MCF 10A (cell line): ENCODE measurements around the gene ZNF500. TPM values are rescaled to one million over a fixed set of nuclear protein-coding genes. Genes with fewer than 3 reads are reported as not detected.

ENCODE experiments used
- BruUV-seq: library from RNA; stranded (reverse); fragments of 400-500 nt; replicated peaks from 2 replicates; lab custom pipeline; 2021; lab: Mats Ljungman, UMichigan
- CTCF ChIA-PET: fragments of 300-600 bp; sonication (Branson Sonifier 250); formaldehyde crosslinking; extraction: SDS; loops from one replicate; lab custom pipeline; 2021; ENCODE audit warnings: antibody characterized with exemption, inconsistent platforms; lab: Yijun Ruan, JAX
- POLR2A ChIA-PET: fragments of 300-600, 350-650 bp; sonication (Branson Sonifier 250); formaldehyde crosslinking; extraction: SDS; loops from one replicate; lab custom pipeline; 2020; ENCODE audit warnings: antibody characterized with exemption, inconsistent platforms; lab: Yijun Ruan, JAX
- DNase-seq: peaks from one replicate; pipeline ENCODE4 v3.0.0-alpha.2; 2018; ENCODE audit not compliant: unreplicated experiment
- H3K27ac Mint-ChIP-seq: one replicate; pipeline ENCODE4 v1.8.0; 2022; ENCODE audit warnings: mild to moderate bottlenecking, low read depth, mixed read lengths; ENCODE audit not compliant: unreplicated experiment
- H3K27me3 Mint-ChIP-seq: one replicate; pipeline ENCODE4 v1.8.0; 2022; ENCODE audit warnings: mixed read lengths; ENCODE audit not compliant: insufficient read depth, unreplicated experiment
- H3K36me3 Mint-ChIP-seq: one replicate; pipeline ENCODE4 v1.8.0; 2022; ENCODE audit warnings: mild to moderate bottlenecking, moderate library complexity, mixed read lengths; ENCODE audit not compliant: insufficient read depth, unreplicated experiment
- H3K4me1 Mint-ChIP-seq: one replicate; pipeline ENCODE4 v1.8.0; 2022; ENCODE audit warnings: mixed read lengths; ENCODE audit not compliant: insufficient read depth, unreplicated experiment
- H3K4me3 Mint-ChIP-seq: one replicate; pipeline ENCODE4 v1.8.0; 2022; ENCODE audit warnings: mild to moderate bottlenecking, moderate library complexity, mixed read lengths; ENCODE audit not compliant: unreplicated experiment
- H3K9me3 Mint-ChIP-seq: one replicate; pipeline ENCODE4 v1.8.0; 2022; ENCODE audit warnings: mixed read lengths; ENCODE audit not compliant: unreplicated experiment
- intact Hi-C: fragments of 100-400 bp; cut with micrococcal nuclease; formaldehyde crosslinking; loops from 2 replicates; pipeline ENCODE4 v1.14.1; 2022
- total RNA-seq: library from RNA; stranded (reverse); gene quantifications from 2 replicates; pipeline ENCODE4 v1.2.3, GENCODE V29; 2022
- TF ChIP-seq, protein P1 (sequence below): fragments of 200-600 bp; IDR thresholded peaks from one replicate; pipeline ENCODE4 v1.8.0; 2022; ENCODE audit warnings: antibody characterized with exemption, mild to moderate bottlenecking; ENCODE audit not compliant: unreplicated experiment

ZNF500 gene
- total RNA-seq, 1 experiment from 2014 or later: 13.8 TPM

DNA sequence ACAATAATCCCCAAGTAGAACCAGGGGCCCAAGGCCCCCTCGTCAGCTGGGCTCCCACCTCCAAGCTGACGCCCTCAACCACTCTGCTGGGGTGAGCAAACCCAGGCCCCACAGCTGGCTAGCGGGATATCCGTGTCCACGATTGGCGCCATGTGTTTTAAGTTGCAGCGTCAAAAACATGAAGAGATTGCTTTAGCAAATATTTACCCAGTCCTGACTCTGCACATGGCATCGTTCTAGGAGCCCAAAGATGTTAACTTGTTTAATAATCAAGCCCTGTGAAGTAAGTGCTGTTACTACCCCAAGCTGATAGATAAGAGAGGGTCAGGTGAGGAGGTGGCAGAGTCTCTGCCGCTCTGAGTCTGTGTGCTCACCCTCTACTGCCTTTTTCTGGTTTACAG lies 21.5 kb upstream of the ZNF500 start:
- CTCF ChIA-PET: interaction anchor here (0.6 kb wide), 1 partner anchor 29 kb away, joined by 3 read pairs; no protein-coding TSS in a partner anchor
- Mint-ChIP-seq H3K9me3 (no peaks in the 10 kb centered on the region), H3K36me3 (no peaks in the 10 kb centered on the region), H3K4me3 (no peak overlapping the region), H3K27ac (no peak overlapping the region), H3K27me3 (no peaks in the 10 kb centered on the region), H3K4me1 (no peaks in the 10 kb centered on the region)
- intact Hi-C loops: no loop called here
- POLR2A ChIA-PET: interaction anchor here (0.7 kb wide), 1 partner anchor 53 kb away, joined by 3 read pairs; no protein-coding TSS in a partner anchor
- TF ChIP-seq, protein P1, sequence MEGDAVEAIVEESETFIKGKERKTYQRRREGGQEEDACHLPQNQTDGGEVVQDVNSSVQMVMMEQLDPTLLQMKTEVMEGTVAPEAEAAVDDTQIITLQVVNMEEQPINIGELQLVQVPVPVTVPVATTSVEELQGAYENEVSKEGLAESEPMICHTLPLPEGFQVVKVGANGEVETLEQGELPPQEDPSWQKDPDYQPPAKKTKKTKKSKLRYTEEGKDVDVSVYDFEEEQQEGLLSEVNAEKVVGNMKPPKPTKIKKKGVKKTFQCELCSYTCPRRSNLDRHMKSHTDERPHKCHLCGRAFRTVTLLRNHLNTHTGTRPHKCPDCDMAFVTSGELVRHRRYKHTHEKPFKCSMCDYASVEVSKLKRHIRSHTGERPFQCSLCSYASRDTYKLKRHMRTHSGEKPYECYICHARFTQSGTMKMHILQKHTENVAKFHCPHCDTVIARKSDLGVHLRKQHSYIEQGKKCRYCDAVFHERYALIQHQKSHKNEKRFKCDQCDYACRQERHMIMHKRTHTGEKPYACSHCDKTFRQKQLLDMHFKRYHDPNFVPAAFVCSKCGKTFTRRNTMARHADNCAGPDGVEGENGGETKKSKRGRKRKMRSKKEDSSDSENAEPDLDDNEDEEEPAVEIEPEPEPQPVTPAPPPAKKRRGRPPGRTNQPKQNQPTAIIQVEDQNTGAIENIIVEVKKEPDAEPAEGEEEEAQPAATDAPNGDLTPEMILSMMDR: no peak
- DNase-seq: no peak
- no TSS peak for BruUV-seq

- CTCF ChIA-PET: interaction anchor here (0.6 kb wide), 1 partner anchor 28 kb away, joined by 3 read pairs; no protein-coding TSS in a partner anchor
Observed at GRCh38 chr16:4787627-4788482, 20.9 kb upstream of the ZNF500 start, which contains the start of gene SEPTIN12. Gene SEPTIN12, minus strand, starts transcription at chr16:4788345. Its CDS starts 700 bp downstream, at chr16:4787645.

DNA sequence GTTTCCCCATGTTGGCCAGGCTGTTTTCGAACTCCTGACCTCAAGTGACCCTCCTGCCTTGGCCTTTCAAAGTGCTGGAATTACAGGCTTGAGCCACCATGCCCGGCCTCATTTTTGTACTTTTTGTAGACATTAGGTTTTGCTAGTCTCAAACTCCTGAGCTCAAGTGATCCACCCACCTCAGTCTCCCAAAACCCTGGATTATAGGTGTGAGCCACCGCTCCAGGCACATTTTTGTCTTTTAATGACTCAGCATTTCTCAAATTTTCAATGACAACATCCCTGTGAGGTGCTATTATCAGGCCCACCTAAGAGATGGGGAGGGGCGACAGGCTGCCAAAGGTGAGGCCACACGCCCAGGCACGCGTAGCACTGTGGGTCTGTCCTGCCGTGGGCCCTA lies 20.1 kb upstream of the ZNF500 start:
- H3K36me3 Mint-ChIP-seq: no peaks in the 10 kb centered on the region
- BruUV-seq: no TSS peak
- H3K9me3 Mint-ChIP-seq: no peaks in the 10 kb centered on the region
- H3K27me3 Mint-ChIP-seq: no peaks in the 10 kb centered on the region
- CTCF ChIA-PET: no interaction called here
- no peak for DNase-seq
- TF ChIP-seq, protein P1: no peak
- no peaks in the 10 kb centered on the region for H3K4me1 Mint-ChIP-seq
- H3K27ac Mint-ChIP-seq: no peak overlapping the region
- intact Hi-C loops: no loop called here
- H3K4me3 Mint-ChIP-seq: no peak overlapping the region
- POLR2A ChIA-PET: interaction anchor here (2.1 kb wide), 1 partner anchor 16 kb away, joined by 6 read pairs; the partner anchor contains the start of gene ROGDI

More at GRCh38 chr16:4787627-4788482, 20.9 kb upstream of the ZNF500 start, which contains the start of gene SEPTIN12:
- DNase-seq: no peak
- BruUV-seq: no TSS peak
- H3K36me3 Mint-ChIP-seq: no peaks in the 10 kb centered on the region
- no peak within 1 kb of the TSS for H3K27ac Mint-ChIP-seq
- TF ChIP-seq, protein P1: no peak
- POLR2A ChIA-PET: interaction anchor here (0.6 to 2.1 kb wide), 3 partner anchors 15 to 54 kb away, joined by 3 to 6 read pairs (median 3); partner anchors contain the start of genes ANKS3, DNAAF8 and ROGDI
- no peaks in the 10 kb centered on the region for H3K4me1 Mint-ChIP-seq
- intact Hi-C loops: no loop called here
- no peaks in the 10 kb centered on the region for H3K27me3 Mint-ChIP-seq
- H3K4me3 Mint-ChIP-seq: no peak within 1 kb of the TSS
- no peaks in the 10 kb centered on the region for H3K9me3 Mint-ChIP-seq
